Endothelial cell of umbilical vein (primary cell): ENCODE data around the gene OVOL1. TPM values are rescaled to one million over a fixed set of nuclear protein-coding genes. Genes with fewer than 3 reads are reported as not detected.
"Not testable (repeated sequence)": the region's sequence is repeated elsewhere in the genome, so short reads cannot be mapped to it uniquely, and the experiment has no call there.

ENCODE experiments used
- BruUV-seq: library from RNA; stranded (reverse); fragments of 400-500 nt; replicated peaks from 2 replicates; lab custom pipeline; 2021; lab: Mats Ljungman, UMichigan
- CTCF ChIA-PET: fragments of 300-600, 350-600 bp; sonication (Branson Sonifier 250); formaldehyde crosslinking; loops from one replicate; lab custom pipeline; 2021; ENCODE audit warnings: antibody characterized with exemption, inconsistent platforms; lab: Charles Lee
- POLR2A ChIA-PET: fragments of 300-600, 350-600 bp; sonication (Branson Sonifier 250); formaldehyde crosslinking; loops from one replicate; lab custom pipeline; 2021; ENCODE audit warnings: antibody characterized with exemption, inconsistent platforms; lab: Charles Lee
- DNase-seq: peaks from one replicate; pipeline ENCODE4 v3.0.0-alpha.2; 2011; ENCODE audit warnings: low read depth, low spot score
- FAIRE-seq: peaks from 2 replicates; lab custom pipeline; 2011; peaks lifted over from hg19 to GRCh38; lab: Jason Lieb, UNC
- H2AFZ ChIP-seq: 2 replicates; pipeline ENCODE4 v1.6.0; 2012; ENCODE audit warnings: low read depth, low read length, control low read depth, inconsistent platforms
- H3K27ac ChIP-seq: 2 replicates; pipeline ENCODE4 v1.5.1; 2011; ENCODE audit warnings: low read depth, mild to moderate bottlenecking, control low read depth, low read length, moderate library complexity; ENCODE audit not compliant: insufficient read depth
- H3K27me3 ChIP-seq, 2 experiments: 2 replicates each; pipeline versions ENCODE4 v1.6.0 to v1.6.1; 2011; ENCODE audit warnings: low read length in 2 of 2, mixed read lengths in 1 of 2; ENCODE audit not compliant: control insufficient read depth in 2 of 2, insufficient read depth in 2 of 2
- H3K36me3 ChIP-seq, 2 experiments: 2 replicates in 1 of 2; 3 replicates in 1 of 2; pipeline ENCODE4 v1.5.1; 2011; ENCODE audit warnings: low read length in 2 of 2, mild to moderate bottlenecking in 1 of 2, moderate library complexity in 1 of 2; ENCODE audit not compliant: control insufficient read depth in 2 of 2, insufficient read depth in 2 of 2; ENCODE audit errors: extremely low read depth in 1 of 2
- H3K4me1 ChIP-seq: 3 replicates; pipeline ENCODE4 v1.5.1; 2011; ENCODE audit warnings: mild to moderate bottlenecking, low read length; ENCODE audit not compliant: control insufficient read depth, insufficient read depth; ENCODE audit errors: extremely low read depth
- H3K4me2 ChIP-seq: 2 replicates; pipeline ENCODE4 v1.6.1; 2011; ENCODE audit warnings: low read length, control low read depth, mixed read lengths; ENCODE audit not compliant: insufficient read depth
- H3K4me3 ChIP-seq, 3 experiments: fragments of 200-600 bp in 1 of 3; sonication (generic), shearing (Covaris generic) in 1 of 3; replicated peaks in 1 of 3; 2 replicates each; pipeline ENCODE4 v1.5.1; 2011 to 2016; ENCODE audit warnings: control low read depth in 3 of 3, low read length in 3 of 3, mild to moderate bottlenecking in 2 of 3, inconsistent platforms in 1 of 3, low read depth in 1 of 3, moderate library complexity in 1 of 3; ENCODE audit not compliant: insufficient read depth in 1 of 3
- H3K79me2 ChIP-seq: 2 replicates; pipeline ENCODE4 v1.6.0; 2012; ENCODE audit warnings: low read length, inconsistent platforms; ENCODE audit not compliant: control insufficient read depth, insufficient read depth
- H3K9ac ChIP-seq: replicated peaks from 2 replicates; pipeline ENCODE3; 2011; ENCODE audit warnings: low read length, control low read depth; ENCODE audit not compliant: insufficient read depth; ENCODE audit errors: extremely low read depth
- H3K9me1 ChIP-seq: replicated peaks from 3 replicates; pipeline ENCODE4 v1.6.0; 2011; ENCODE audit warnings: mild to moderate bottlenecking, low read length; ENCODE audit not compliant: control insufficient read depth, insufficient read depth; ENCODE audit errors: extremely low read depth
- H3K9me3 ChIP-seq: replicated peaks from 2 replicates; pipeline ENCODE4 v1.5.1; 2012; ENCODE audit warnings: low read length, inconsistent platforms; ENCODE audit not compliant: control insufficient read depth, insufficient read depth
- H4K20me1 ChIP-seq: replicated peaks from 2 replicates; pipeline ENCODE3; 2011; ENCODE audit warnings: mild to moderate bottlenecking, low read length; ENCODE audit not compliant: control insufficient read depth, insufficient read depth; ENCODE audit errors: extremely low read depth
- CTCF ChIP-seq, 2 donors: IDR thresholded peaks; 1 replicate in 1 of 2; 2 replicates in 1 of 2; pipeline ENCODE4 v1.5.1; 2011; ENCODE audit warnings: low read length in 2 of 2, mild to moderate bottlenecking in 2 of 2, moderate library complexity in 2 of 2, control low read depth in 1 of 2, inconsistent platforms in 1 of 2, low read depth in 1 of 2; ENCODE audit not compliant: insufficient read depth in 1 of 2; ENCODE audit errors: extremely low read depth in 1 of 2
- EZH2 ChIP-seq: IDR thresholded peaks from 2 replicates; pipeline ENCODE4 v1.6.1; 2012; ENCODE audit warnings: borderline replicate concordance, low read depth, mild to moderate bottlenecking, moderate library complexity, low read length, inconsistent platforms; ENCODE audit not compliant: severe bottlenecking
- JUN ChIP-seq: IDR thresholded peaks from 2 replicates; pipeline ENCODE4 v1.6.1; 2011; ENCODE audit warnings: borderline replicate concordance, low read depth; ENCODE audit not compliant: insufficient read length, insufficient read depth
- MAX ChIP-seq: IDR thresholded peaks from 2 replicates; pipeline ENCODE4 v1.6.1; 2011; ENCODE audit not compliant: insufficient read depth, insufficient read length
- MYC ChIP-seq: IDR thresholded peaks from one replicate; pipeline ENCODE4 v1.6.1; 2011; ENCODE audit warnings: mild to moderate bottlenecking, low read depth, low read length
- dilution Hi-C: fragments of 300-500 bp; cut with MboI; formaldehyde crosslinking; loops from one replicate; pipeline ENCODE4 v1.15.0; 2019; ENCODE audit warnings: low sequenced_read_pairs; ENCODE audit not compliant: extremely low pct_ligation_motif_present
- intact Hi-C: fragments of 100-400 bp; cut with micrococcal nuclease; formaldehyde crosslinking; loops from one replicate; pipeline ENCODE4 v1.10.0; 2022
- polyA plus RNA-seq, 4 experiments: library from polyadenylated mRNA; depleted of rRNA in 3 of 4; stranded (reverse) in 3 of 4; unstranded in 1 of 4; fragments of >200 nt; gene quantifications; 2 replicates each; pipeline versions ENCODE4 v1.2.1 to v1.2.3, GENCODE V29; 2011 to 2012; ENCODE audit warnings: missing spikeins in 1 of 4
- total RNA-seq: library from RNA; stranded (reverse); gene quantifications from 2 replicates; pipeline ENCODE4 v1.2.3, GENCODE V29; 2021

OVOL1 gene
- total and polyA plus RNA-seq, 2 donors (not counting 3 experiments of a cell fraction or from before 2014, with no cell fraction given), result not detected

GRCh38 chr11:65829459-65829858, 42.6 kb downstream of the OVOL1 start:
- no peak overlapping the region for H3K4me2 ChIP-seq
- no peak overlapping the region for H3K4me3 ChIP-seq
- no peak overlapping the region for H3K27ac ChIP-seq
- no peak for FAIRE-seq
- BruUV-seq, result no TSS peak
- H3K4me1 ChIP-seq, result peaks cover 11% of the 10 kb centered on the region
- POLR2A ChIA-PET, result no interaction called here
- no peaks in the 10 kb centered on the region for H4K20me1 ChIP-seq
- H3K9ac ChIP-seq, result no peak overlapping the region
- peaks cover 21 to 28% of the 10 kb centered on the region in 2 experiments for H3K27me3 ChIP-seq
- H2AFZ ChIP-seq, result no peak overlapping the region
- dilution Hi-C loops, result no loop called here
- no peaks in the 10 kb centered on the region for H3K9me3 ChIP-seq
- no peaks in the 10 kb centered on the region for H3K36me3 ChIP-seq
- no peak for TF ChIP-seq JUN
- TF ChIP-seq EZH2, result no peak
- no peak for TF ChIP-seq MAX
- TF ChIP-seq MYC, result no peak
- no peak for TF ChIP-seq CTCF (IDR thresholded peaks at IDR 0.05; ENCODE audit: extremely low read depth in 1 of 2, insufficient read depth in 1 of 2, low read depth in 1 of 2, low read length in 2 of 2)
- CTCF ChIA-PET, result interaction anchor here (0.8 to 1.2 kb wide), 4 partner anchors 21 to 69 kb away, joined by 3 to 4 read pairs (median 3); partner anchors contain the start of gene MUS81
- H3K9me1 ChIP-seq, result no peaks in the 10 kb centered on the region
- intact Hi-C loops, result no loop called here
- H3K79me2 ChIP-seq, result no peaks in the 10 kb centered on the region
- no peak for DNase-seq

DNA sequence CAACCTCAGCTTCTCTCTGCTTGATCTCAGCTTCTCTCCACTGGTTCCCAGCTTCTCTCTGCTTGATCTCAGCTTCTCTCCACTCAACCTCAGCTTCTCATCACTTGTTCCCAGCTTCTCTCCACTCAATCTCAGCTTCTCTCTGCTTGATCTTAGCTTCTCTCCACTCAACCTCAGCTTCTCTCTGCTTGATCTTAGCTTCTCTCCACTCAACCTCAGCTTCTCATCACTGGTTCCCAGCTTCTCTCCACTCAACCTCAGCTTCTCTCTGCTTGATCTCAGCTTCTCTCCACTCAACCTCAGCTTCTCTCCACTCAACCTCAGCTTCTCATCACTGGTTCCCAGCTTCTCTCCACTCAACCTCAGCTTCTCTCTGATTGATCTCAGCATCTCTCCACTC, 45.4 kb downstream of the OVOL1 start:
- H3K4me2 ChIP-seq, BruUV-seq, H3K79me2 ChIP-seq, H4K20me1 ChIP-seq, H3K27ac ChIP-seq, dilution Hi-C loops, DNase-seq, intact Hi-C loops, H3K36me3 ChIP-seq, H3K9ac ChIP-seq, POLR2A ChIA-PET, H3K9me1 ChIP-seq, H3K9me3 ChIP-seq, H3K4me3 ChIP-seq, FAIRE-seq, H2AFZ ChIP-seq: not testable (repeated sequence)
- H3K27me3 ChIP-seq, result peaks cover 21 to 28% of the 10 kb centered on the region in 2 experiments
- H3K4me1 ChIP-seq, result peaks cover 11% of the 10 kb centered on the region
- CTCF ChIA-PET, result interaction anchor here (0.6 to 2.6 kb wide), 6 partner anchors 11 to 1366 kb away, joined by 3 to 9 read pairs (median 6); no protein-coding TSS in a partner anchor
